ENCODE data around the gene WDHD1.
"Not testable (repeated sequence)": the region's sequence is repeated elsewhere in the genome, so short reads cannot be mapped to it uniquely, and the experiment has no call there.

The WDHD1 gene

GRCh38 chr14:54902143-54902520 lies 124.8 kb downstream of the WDHD1 start:
- peak; percentile 84 for DNase-seq

GRCh38 chr14:54901380-54902142 lies 125.3 kb downstream of the WDHD1 start:
- DNase-seq, result peak; percentile 25

GRCh38 chr14:54899573-54899972 lies 127.3 kb downstream of the WDHD1 start:
- DNase-seq, result no peak

GRCh38 chr14:54897809-54898555 lies 128.9 kb downstream of the WDHD1 start:
- not testable (repeated sequence) for DNase-seq

- DNase-seq, result no peak
These were observed 131.2 kb downstream of the WDHD1 start for GRCh38 chr14:54895683-54896082.

- DNase-seq, result no peak
These were observed 131.9 kb downstream of the WDHD1 start for GRCh38 chr14:54894995-54895394.

GRCh38 chr14:54893151-54893760 lies 133.6 kb downstream of the WDHD1 start:
- DNase-seq, result peak; percentile 63

GRCh38 chr14:54891471-54892245 lies 135.2 kb downstream of the WDHD1 start:
- DNase-seq, result no peak

GRCh38 chr14:54890788-54891187 lies 136.1 kb downstream of the WDHD1 start:
- no peak for DNase-seq

GRCh38 chr14:54889919-54890318 lies 137.0 kb downstream of the WDHD1 start:
- no peak for DNase-seq
